ENCODE measurements around the gene PLA2G4A. TPM values are rescaled to one million over a fixed set of nuclear protein-coding genes. Genes with fewer than 3 reads are reported as not detected.

PLA2G4A gene
- polyA plus RNA-seq, 1 donor (not counting 4 experiments of a cell fraction or from before 2014, with no cell fraction given), result 29.2 TPM

GRCh38 chr1:186945146-186945545 is 116.4 kb downstream of the PLA2G4A start:
- H3K9me1 ChIP-seq (ENCODE audit: control insufficient read depth, extremely low read depth, insufficient read depth, low read length), result no peaks in the 10 kb centered on the region
- DNase-seq (ENCODE audit: low read depth, low spot score) (no peak), FAIRE-seq (no peak)
- dilution Hi-C loops (cut with MboI; ENCODE audit: extremely low pct_ligation_motif_present, low sequenced_read_pairs), result no loop called here
- H3K4me1 ChIP-seq (ENCODE audit: control insufficient read depth, extremely low read depth, insufficient read depth, low read length), result peaks cover 3% of the 10 kb centered on the region
- H4K20me1 ChIP-seq (ENCODE audit: control insufficient read depth, extremely low read depth, insufficient read depth, low read length), result no peaks in the 10 kb centered on the region
- H3K9me3 ChIP-seq (ENCODE audit: control insufficient read depth, low read depth, low read length), result no peaks in the 10 kb centered on the region
- no peaks in the 10 kb centered on the region for H3K79me2 ChIP-seq (ENCODE audit: control insufficient read depth, insufficient read depth, low read length)
- TF ChIP-seq EZH2 (IDR thresholded peaks at IDR 0.05; ENCODE audit: low read length) (no peak), CTCF (optimal IDR thresholded peaks at IDR 0.05 in 1 of 3, IDR thresholded peaks at IDR 0.05 in 1 of 3, conservative IDR thresholded peaks at IDR 0.05 in 1 of 3; ENCODE audit: extremely low read depth in 1 of 3, insufficient read depth in 2 of 3, low read length in 3 of 3) (no peak)
- no peaks in the 10 kb centered on the region for H3K27me3 ChIP-seq (ENCODE audit: control insufficient read depth, extremely low read depth, insufficient read depth, low read length)
- H2AFZ ChIP-seq (ENCODE audit: control insufficient read depth, low read length), result no peak overlapping the region
- no peak overlapping the region for H3K4me3 ChIP-seq (ENCODE audit: control insufficient read depth in 2 of 3, extremely low read depth in 1 of 3, insufficient read depth in 2 of 3, low read depth in 1 of 3, low read length in 3 of 3)
- no peak overlapping the region for H3K4me2 ChIP-seq (ENCODE audit: control insufficient read depth, extremely low read depth, insufficient read depth, low read depth, low read length)
- H3K36me3 ChIP-seq (ENCODE audit: control insufficient read depth in 2 of 2, extremely low read depth in 1 of 2, insufficient read depth in 2 of 2, low read length in 2 of 2), result no peaks in the 10 kb centered on the region
- H3K27ac ChIP-seq (ENCODE audit: control insufficient read depth, insufficient read depth, low read length), result no peak overlapping the region
- no peak overlapping the region for H3K9ac ChIP-seq (ENCODE audit: control insufficient read depth, extremely low read depth, insufficient read depth, low read length)

- Histone ChIP-seq H3K27ac (ENCODE audit: control insufficient read depth, insufficient read depth, low read length) (no peak overlapping the region), H2AFZ (ENCODE audit: control insufficient read depth, low read length) (no peak overlapping the region), H3K9me1 (ENCODE audit: control insufficient read depth, extremely low read depth, insufficient read depth, low read length) (no peaks in the 10 kb centered on the region), H4K20me1 (ENCODE audit: control insufficient read depth, extremely low read depth, insufficient read depth, low read length) (no peaks in the 10 kb centered on the region), H3K4me2 (ENCODE audit: control insufficient read depth, extremely low read depth, insufficient read depth, low read depth, low read length) (no peak overlapping the region), H3K79me2 (ENCODE audit: control insufficient read depth, insufficient read depth, low read length) (no peaks in the 10 kb centered on the region), H3K9me3 (ENCODE audit: control insufficient read depth, low read depth, low read length) (no peaks in the 10 kb centered on the region), H3K36me3 (ENCODE audit: control insufficient read depth in 2 of 2, extremely low read depth in 1 of 2, insufficient read depth in 2 of 2, low read length in 2 of 2) (no peaks in the 10 kb centered on the region), H3K27me3 (ENCODE audit: control insufficient read depth, extremely low read depth, insufficient read depth, low read length) (no peaks in the 10 kb centered on the region), H3K9ac (ENCODE audit: control insufficient read depth, extremely low read depth, insufficient read depth, low read length) (no peak overlapping the region), H3K4me3 (ENCODE audit: control insufficient read depth in 2 of 3, extremely low read depth in 1 of 3, insufficient read depth in 2 of 3, low read depth in 1 of 3, low read length in 3 of 3) (no peak overlapping the region), H3K4me1 (ENCODE audit: control insufficient read depth, extremely low read depth, insufficient read depth, low read length) (peaks cover 11% of the 10 kb centered on the region)
- dilution Hi-C loops (cut with MboI; ENCODE audit: extremely low pct_ligation_motif_present, low sequenced_read_pairs), result no loop called here
- no peak for DNase-seq (ENCODE audit: low read depth, low spot score)
- TF ChIP-seq EZH2 (IDR thresholded peaks at IDR 0.05; ENCODE audit: low read length) (no peak), CTCF (optimal IDR thresholded peaks at IDR 0.05 in 1 of 3, IDR thresholded peaks at IDR 0.05 in 1 of 3, conservative IDR thresholded peaks at IDR 0.05 in 1 of 3; ENCODE audit: extremely low read depth in 1 of 3, insufficient read depth in 2 of 3, low read length in 3 of 3) (no peak)
- no peak for FAIRE-seq
Measured at GRCh38 chr1:186948535-186948934, 119.8 kb downstream of the PLA2G4A start.

All from keratinocyte (primary cell).